Renal cortical epithelial cell (primary cell): Measurements from ENCODE around the gene SSH3. TPM values are rescaled to one million over a fixed set of nuclear protein-coding genes. Genes with fewer than 3 reads are reported as not detected.

Experiments used
- total RNA-seq: library from RNA; depleted of rRNA; stranded (reverse); fragments of >200 nt; gene quantifications from 2 replicates; pipeline ENCODE4 v1.2.3, GENCODE V29; 2014

SSH3 gene
- total RNA-seq, 1 donor from 2014 or later = 70.2 TPM

Other genes with a start within 250 kb of the SSH3 start
- gene RHOD, start 246.7 kb upstream of the SSH3 start, total RNA-seq = 22.3 and 24.5 TPM in 2 replicates
- gene KDM2A, start 184.3 kb upstream of the SSH3 start, total RNA-seq = 24.7 and 92.4 TPM in 2 replicates
- gene GRK2, start 37.1 kb upstream of the SSH3 start, total RNA-seq = 32.3 and 71.8 TPM in 2 replicates
- 29.0 and 38.9 TPM in 2 replicates for gene ANKRD13D, start 14.2 kb upstream of the SSH3 start, total RNA-seq
- 43.9 and 61.6 TPM in 2 replicates for gene POLD4, start 50.0 kb downstream of the SSH3 start, total RNA-seq
- gene CLCF1, start 70.1 kb downstream of the SSH3 start, total RNA-seq = 13.9 and 22.7 TPM in 2 replicates
- gene RAD9A, start 88.5 kb downstream of the SSH3 start, total RNA-seq = 5.9 and 8.9 TPM in 2 replicates
- 171 and 306 TPM in 2 replicates for gene PPP1CA, start 98.3 kb downstream of the SSH3 start, total RNA-seq
- not detected in 2 replicates for gene TBC1D10C, start 100.6 kb downstream of the SSH3 start, total RNA-seq
- 0.20 TPM in 1 of 2 replicates, not detected in the other for gene CARNS1, start 112.1 kb downstream of the SSH3 start, total RNA-seq
- gene RPS6KB2, start 125.0 kb downstream of the SSH3 start, total RNA-seq = 25.5 and 51.7 TPM in 2 replicates
- gene PTPRCAP, start 134.2 kb downstream of the SSH3 start, total RNA-seq = 0.17 and 0.85 TPM in 2 replicates
- gene CORO1B, start 139.9 kb downstream of the SSH3 start, total RNA-seq = 115 and 197 TPM in 2 replicates
- not detected in 2 replicates for gene GPR152, start 149.2 kb downstream of the SSH3 start, total RNA-seq
- not detected in 2 replicates for gene CABP4, start 151.8 kb downstream of the SSH3 start, total RNA-seq
- gene TMEM134, start 165.7 kb downstream of the SSH3 start, total RNA-seq = 32.5 and 65.7 TPM in 2 replicates
- 53.2 and 56.8 TPM in 2 replicates for gene AIP, start 179.5 kb downstream of the SSH3 start, total RNA-seq
- 46.9 and 151 TPM in 2 replicates for gene PITPNM1, start 201.8 kb downstream of the SSH3 start, total RNA-seq
- 34.4 and 90.4 TPM in 2 replicates for gene CDK2AP2, start 204.6 kb downstream of the SSH3 start, total RNA-seq
- not detected in 2 replicates for gene CABP2, start 219.9 kb downstream of the SSH3 start, total RNA-seq